ENCODE results near the gene TUBE1.

- no peak for TF ChIP-seq EZH2 (IDR thresholded peaks at IDR 0.05; ENCODE audit: borderline replicate concordance, control insufficient read depth, low read depth, low read length)
- TF ChIP-seq CTCF (IDR thresholded peaks at IDR 0.05 in 2 of 3, conservative IDR thresholded peaks at IDR 0.05 in 1 of 3; ENCODE audit: control insufficient read depth in 2 of 3, extremely low read depth in 1 of 3, insufficient read depth in 1 of 3, low read depth in 3 of 3, low read length in 3 of 3), result no peak
- no peak for TF ChIP-seq JUND (IDR thresholded peaks at IDR 0.05; ENCODE audit: low read depth, low read length)
- no peak for TF ChIP-seq POLR2AphosphoS2 (IDR thresholded peaks at IDR 0.05; ENCODE audit: low read depth, low read length)
- TF ChIP-seq FOXM1 (IDR thresholded peaks at IDR 0.05; ENCODE audit: low read depth, low read length), result no peak
- TF ChIP-seq RAD21 (IDR thresholded peaks at IDR 0.05; ENCODE audit: insufficient read depth, low read depth, low read length), result no peak
- TF ChIP-seq REST (IDR thresholded peaks at IDR 0.05; ENCODE audit: low read depth, low read length), result no peak
These were observed 22.0 kb upstream of the TUBE1 start for GRCh38 chr6:112109262-112109661.

All from GM12878 (cell line).